Measurements from ENCODE around the gene DENND10.
"Not testable (repeated sequence)": the region's sequence is repeated elsewhere in the genome, so short reads cannot be mapped to it uniquely, and the experiment has no call there.

DENND10 gene

DNA sequence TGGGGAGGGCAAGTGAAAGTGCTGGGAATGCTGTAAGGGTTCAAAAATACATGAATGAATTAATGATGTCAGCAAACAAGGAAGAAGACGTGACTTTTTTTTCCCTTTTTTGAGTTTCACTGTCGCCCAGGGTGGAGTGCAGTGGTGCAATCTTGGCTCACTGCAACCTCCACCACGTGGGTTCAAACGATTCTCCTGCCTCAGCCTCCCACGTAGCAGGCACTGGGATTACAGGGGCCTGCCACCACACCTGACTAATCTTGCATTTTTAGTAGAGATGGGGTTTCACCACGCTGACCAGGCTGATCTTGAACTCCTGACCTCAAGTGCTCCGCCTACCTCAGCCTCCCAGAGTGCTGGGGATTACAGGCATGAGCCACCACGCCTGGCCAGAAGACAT, 30.0 kb downstream of the DENND10 start:
- DNase-seq, result no peak

DNA sequence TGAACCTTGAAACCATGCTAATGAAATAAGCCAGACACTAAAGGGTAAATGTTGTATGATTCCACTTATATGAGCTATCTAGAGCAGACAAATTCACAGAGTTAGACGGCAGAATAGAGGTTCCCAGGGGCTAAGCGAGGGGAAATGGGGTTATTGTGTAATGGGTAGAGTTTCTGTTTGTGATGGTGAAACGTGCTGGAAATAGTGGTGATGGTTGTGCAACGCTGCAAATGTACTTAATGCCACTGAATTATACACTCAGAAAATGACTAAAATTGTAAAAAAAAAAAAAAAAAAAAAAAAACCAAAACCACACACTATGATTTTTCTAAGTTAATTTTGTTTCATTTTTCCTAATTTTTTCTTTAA, 31.6 kb downstream of the DENND10 start:
- no peak for DNase-seq

DNA sequence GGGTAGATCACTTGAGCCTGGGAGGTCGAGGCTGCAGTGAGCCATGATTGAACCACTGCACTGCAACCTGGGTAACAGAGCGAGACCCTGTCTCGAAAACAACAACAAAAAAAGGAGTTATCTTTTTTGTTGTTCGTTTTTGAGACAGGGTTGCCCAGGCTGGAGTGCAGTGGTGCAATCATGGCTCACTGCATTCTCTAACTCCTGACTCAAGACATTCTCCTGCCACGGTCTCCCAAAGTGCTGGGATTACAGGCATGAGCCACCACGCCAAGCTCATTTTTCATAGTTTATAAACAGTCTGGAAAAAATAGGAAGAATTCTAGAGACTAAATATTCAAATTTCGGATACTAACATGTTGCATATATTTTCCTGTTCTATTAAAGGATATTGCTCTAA, 32.2 kb downstream of the DENND10 start:
- no peak for DNase-seq

- not testable (repeated sequence) for DNase-seq
These were observed 34.0 kb downstream of the DENND10 start for GRCh38 chr10:119137878-119138277.

DNA sequence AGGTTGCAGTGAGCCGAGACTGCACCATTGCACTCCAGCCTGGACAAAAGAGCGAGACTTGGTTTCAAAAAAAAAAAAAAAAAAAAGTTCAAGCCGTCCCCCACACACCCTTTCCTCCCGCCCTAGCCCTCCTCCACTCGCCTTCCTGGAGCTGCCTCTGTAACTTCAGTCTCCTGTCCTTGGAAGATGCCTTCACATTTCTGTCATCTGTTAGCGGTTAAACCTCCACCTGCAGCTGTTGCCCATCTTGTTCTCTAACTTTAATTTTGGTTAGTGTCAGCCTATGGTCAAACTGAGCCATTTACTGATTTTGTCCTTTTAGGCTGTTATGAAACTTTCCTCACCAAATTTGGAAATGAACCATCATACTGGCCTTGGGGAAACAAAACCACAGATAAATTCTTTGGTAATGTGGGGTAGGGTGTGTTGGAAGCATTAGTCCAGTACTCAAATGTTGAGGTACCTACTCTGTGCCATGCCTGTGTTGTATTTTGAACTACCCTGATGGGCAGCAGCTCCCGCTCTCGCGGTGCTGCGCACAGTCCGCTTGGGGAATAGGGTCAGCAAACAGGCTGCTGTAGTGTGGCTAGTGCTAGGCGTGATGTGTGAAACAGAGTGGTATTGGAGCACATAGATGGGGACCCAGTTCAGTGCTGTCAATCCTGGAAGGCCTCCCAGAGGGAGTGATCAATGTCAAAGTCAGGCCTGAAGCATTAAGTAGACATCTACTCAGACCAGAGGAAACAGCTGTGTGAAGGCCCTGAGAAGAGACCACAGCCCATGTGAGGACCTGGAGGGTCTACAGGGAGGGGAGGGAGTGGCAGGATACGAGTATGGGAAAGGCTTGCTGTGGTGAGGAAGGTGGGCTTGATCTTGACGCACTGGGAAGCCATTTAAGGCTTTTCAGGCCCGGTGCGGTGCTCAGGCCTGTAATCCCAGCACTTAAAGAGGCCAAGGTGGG, 34.7 kb downstream of the DENND10 start:
- DNase-seq, result no peak

GRCh38 chr10:119139464-119140067, 35.7 kb downstream of the DENND10 start:
- DNase-seq, result peak; percentile 51

GRCh38 chr10:119140603-119141245, 36.8 kb downstream of the DENND10 start:
- DNase-seq, result no peak

DNA sequence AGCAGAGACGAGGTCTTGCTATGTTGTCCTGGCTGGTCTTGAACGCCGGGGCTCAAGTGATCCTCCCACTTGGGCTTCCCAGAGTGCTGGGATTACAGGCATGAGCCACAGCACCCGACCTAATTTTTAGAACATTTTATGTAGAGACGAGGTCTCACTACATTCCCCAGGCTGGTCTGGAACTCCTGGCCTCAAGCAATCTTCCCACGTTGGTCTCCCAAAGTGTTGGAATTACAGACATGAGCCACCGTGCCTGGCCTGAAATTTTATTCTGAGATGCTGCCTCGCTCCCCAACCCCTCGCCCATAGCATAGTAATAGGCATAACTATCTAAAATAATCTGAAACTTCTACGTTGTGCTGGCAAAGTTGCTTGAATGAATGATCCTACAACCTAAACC, 39.7 kb downstream of the DENND10 start:
- no peak for DNase-seq

DNA sequence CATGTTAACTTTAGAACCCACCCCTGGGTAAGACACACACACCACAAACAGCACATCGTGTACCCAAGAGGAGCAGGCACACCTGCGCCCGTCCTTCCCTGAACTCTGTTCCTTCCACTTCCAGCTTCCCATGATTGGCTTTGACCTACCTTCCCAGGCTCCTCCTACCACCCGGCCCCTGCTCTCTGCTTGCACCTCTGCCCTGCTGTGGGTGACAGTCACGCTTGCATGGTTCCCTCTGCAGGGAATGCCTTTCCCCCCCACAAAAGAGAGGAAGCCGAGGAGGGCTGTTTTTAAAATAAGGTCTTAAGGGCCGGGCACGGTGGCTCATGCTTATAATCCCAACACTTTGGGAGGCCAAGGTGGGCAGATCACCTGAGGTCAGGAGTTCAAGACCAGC, 45.2 kb downstream of the DENND10 start:
- DNase-seq, result no peak

DNA sequence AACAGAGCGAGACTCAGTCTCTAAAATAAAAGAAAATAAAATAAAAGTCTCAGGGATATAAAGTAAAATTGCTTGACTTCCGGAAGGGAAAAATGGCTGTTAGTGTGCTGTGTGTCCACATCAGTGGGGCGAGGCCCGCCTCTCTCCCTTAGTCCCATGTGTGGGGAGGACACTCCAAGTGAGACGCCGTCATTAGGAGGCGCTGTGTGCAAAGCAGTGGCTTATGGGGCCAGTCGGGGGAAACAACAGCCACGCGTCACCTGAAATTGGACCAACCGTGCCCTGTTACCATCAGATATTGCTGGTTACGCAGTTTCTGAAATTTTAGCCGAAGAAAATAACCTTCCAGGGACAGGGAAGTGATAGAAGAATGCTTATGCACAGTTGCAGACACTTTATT, 45.8 kb downstream of the DENND10 start:
- no peak for DNase-seq

GRCh38 chr10:119151601-119152000, 47.7 kb downstream of the DENND10 start:
- not testable (repeated sequence) for DNase-seq

GRCh38 chr10:119153041-119153440, 49.1 kb downstream of the DENND10 start:
- DNase-seq, result no peak

DNA sequence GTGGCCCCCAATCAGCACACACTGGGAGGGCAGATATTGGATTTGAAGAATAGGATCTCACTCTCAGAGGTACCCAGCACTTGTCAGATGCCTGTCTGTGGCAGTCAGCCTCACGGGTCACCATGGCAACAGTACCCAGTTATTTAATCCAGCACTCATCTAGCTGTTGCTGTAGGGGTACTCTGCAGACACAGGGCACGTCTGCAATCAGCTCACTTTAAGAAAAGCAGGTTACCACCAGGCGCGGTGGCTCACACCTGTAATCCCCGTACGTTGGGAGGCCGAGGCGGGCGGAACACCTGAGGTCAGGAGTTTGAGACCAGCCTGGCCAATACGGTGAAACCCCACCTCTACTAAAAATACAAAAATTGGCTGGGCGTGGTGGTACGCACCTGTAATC, 49.7 kb downstream of the DENND10 start:
- no peak for DNase-seq

- DNase-seq, result no peak
These were observed 55.4 kb downstream of the DENND10 start for GRCh38 chr10:119159332-119159731.

GRCh38 chr10:119161680-119162451, 58.0 kb downstream of the DENND10 start:
- no peak for DNase-seq

- DNase-seq, result no peak
These were observed 58.7 kb downstream of the DENND10 start for GRCh38 chr10:119162452-119163092.

GRCh38 chr10:119165171-119166117, 61.5 kb downstream of the DENND10 start, which contains the start of gene SFXN4:
Gene SFXN4, minus strand, starts transcription at chr10:119165714. Its CDS starts 67 bp downstream, at chr10:119165647.
- peak; percentile 70 for DNase-seq

DNA sequence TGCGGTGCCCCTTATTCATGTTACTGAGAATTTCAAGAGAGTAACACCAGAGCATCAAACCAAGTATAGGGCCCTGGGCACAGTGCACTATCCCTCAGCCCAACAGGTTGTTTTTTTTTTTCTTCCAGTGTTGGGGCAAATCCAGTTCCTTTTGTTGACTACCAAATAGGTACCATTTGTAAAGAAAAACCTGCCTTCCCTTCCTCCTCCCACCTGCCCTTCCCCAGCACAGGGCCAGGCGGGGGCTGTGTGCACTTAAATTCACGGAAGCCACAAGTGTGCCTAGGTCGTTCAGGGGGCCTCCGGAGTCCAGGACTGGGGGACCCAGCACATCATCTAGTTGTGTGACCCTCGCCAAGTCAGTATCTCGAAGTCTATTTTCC, 62.2 kb downstream of the DENND10 start:
- DNase-seq, result no peak

DNA sequence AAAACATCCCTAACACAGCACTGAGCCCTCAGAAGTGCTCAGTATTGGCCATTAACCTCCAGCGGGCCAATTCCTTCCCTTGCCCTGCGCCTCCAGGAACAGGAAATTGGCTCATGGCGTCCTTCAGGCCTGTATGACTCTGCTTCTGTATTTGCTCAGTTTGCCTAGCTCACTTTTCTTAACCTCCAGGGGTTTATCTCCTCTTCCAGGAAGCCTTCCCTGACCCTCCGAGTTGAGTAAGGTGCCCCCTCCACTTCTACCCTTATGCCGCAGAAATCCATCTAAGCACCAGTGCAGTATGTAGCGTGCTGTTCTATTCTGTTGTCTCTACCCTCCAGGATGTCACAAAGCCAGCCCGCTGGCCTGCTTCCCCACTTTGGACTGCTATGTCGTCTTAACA, 62.7 kb downstream of the DENND10 start:
- DNase-seq, result no peak

DNA sequence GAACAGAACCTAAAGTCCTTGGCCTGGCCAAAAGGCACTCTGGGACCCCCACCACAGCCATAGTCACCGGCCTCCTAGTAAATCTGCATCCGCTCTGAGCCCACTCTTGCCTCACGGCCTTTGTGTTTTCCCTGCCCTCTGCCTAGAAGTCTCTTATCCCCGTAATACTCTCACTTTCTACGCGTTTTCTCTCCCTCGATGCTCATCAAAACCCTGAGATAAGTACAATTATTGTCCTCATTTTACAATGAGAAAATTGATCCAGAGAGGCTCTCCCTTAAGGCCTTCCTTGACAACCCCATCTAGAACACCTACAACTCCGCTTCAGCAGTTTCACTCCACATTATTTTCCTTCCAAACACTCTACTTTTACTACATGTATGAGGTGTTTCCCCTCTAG, 63.1 kb downstream of the DENND10 start:
- no peak for DNase-seq

DNA sequence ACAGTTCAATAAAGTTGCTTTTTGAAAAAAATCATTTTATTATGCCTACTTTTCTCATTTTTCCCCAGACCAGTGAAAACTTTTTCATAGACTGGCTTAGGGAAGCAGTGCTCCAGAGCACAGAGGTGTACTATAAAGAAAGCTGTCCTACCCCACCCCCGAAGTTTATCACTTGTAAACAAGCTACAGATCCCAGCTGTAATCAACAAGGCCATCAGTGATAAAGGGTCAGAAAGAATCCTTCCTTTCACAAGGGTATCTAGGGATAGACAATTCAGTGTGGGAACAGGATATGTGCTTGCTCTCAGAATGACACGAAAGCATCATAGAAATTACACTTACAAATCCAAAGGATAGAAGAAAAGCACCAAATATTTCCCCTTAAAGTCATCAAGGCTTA, 70.2 kb downstream of the DENND10 start:
- no peak for DNase-seq

Measured in activated gamma-delta T cell treated with Interleukin-2 at 50 U/mL for 16 hours (primary cell).